CD4-positive, alpha-beta memory T cell (primary cell): Measurements from ENCODE around the gene RNF17. TPM values are rescaled to one million over a fixed set of nuclear protein-coding genes. Genes with fewer than 3 reads are reported as not detected.
A peak's percentile ranks its signal among the peaks of the same experiment; 100 is the strongest.
"Not testable (repeated sequence)": the region's sequence is repeated elsewhere in the genome, so short reads cannot be mapped to it uniquely, and the experiment has no call there.

Experiments
- CTCF ChIA-PET: fragments of 350-600 bp; sonication (Branson Sonifier 250); formaldehyde crosslinking; loops from one replicate; lab custom pipeline; 2021; ENCODE audit warnings: inconsistent platforms; ENCODE audit not compliant: partially characterized antibody; lab: Charles Lee
- POLR2A ChIA-PET: fragments of 350-600 bp; sonication (Branson Sonifier 250); formaldehyde crosslinking; loops from one replicate; lab custom pipeline; 2021; ENCODE audit not compliant: partially characterized antibody; lab: Charles Lee
- DNase-seq, 5 donors: peaks; one replicate each; pipeline versions ENCODE4 v3.0.0 to v3.0.0-alpha.2; 2020 to 2022; ENCODE audit warnings: mixed read lengths in 1 of 5
- H3K27ac ChIP-seq: one replicate; pipeline ENCODE4 v1.7.0; 2013; ENCODE audit warnings: low read depth, low read length
- H3K27me3 ChIP-seq: 2 replicates; pipeline ENCODE4 v1.7.0; 2013; ENCODE audit warnings: mild to moderate bottlenecking, low read length, moderate library complexity; ENCODE audit not compliant: insufficient read depth
- H3K36me3 ChIP-seq: 2 replicates; pipeline ENCODE4 v1.7.0; 2013; ENCODE audit warnings: mild to moderate bottlenecking, low read length, moderate library complexity; ENCODE audit not compliant: insufficient read depth
- H3K4me1 ChIP-seq: 2 replicates; pipeline ENCODE4 v1.7.0; 2013; ENCODE audit warnings: mild to moderate bottlenecking, low read length, moderate library complexity; ENCODE audit not compliant: insufficient read depth
- H3K4me3 ChIP-seq, 2 donors: one replicate each; pipeline ENCODE4 v1.7.0; 2013; ENCODE audit warnings: low read length in 2 of 2, mild to moderate bottlenecking in 1 of 2
- H3K9me3 ChIP-seq, 2 donors: one replicate each; pipeline ENCODE4 v1.7.0; 2013; ENCODE audit warnings: low read length in 2 of 2, control low read depth in 1 of 2; ENCODE audit not compliant: control insufficient read depth in 1 of 2
- H3K27ac Mint-ChIP-seq, 7 donors: one replicate each; pipeline ENCODE4 v1.8.0; 2020 to 2021; ENCODE audit warnings: mixed read lengths in 7 of 7, mild to moderate bottlenecking in 6 of 7, inconsistent platforms in 3 of 7, moderate library complexity in 3 of 7
- H3K27me3 Mint-ChIP-seq, 2 donors: one replicate each; pipeline ENCODE4 v1.8.0; 2020 to 2021; ENCODE audit warnings: mixed read lengths in 2 of 2
- H3K36me3 Mint-ChIP-seq, 2 donors: one replicate each; pipeline ENCODE4 v1.8.0; 2020 to 2021; ENCODE audit warnings: mixed read lengths in 2 of 2, inconsistent platforms in 1 of 2, mild to moderate bottlenecking in 1 of 2
- H3K4me1 Mint-ChIP-seq, 4 donors: one replicate each; pipeline ENCODE4 v1.8.0; 2020 to 2021; ENCODE audit warnings: mixed read lengths in 4 of 4, mild to moderate bottlenecking in 1 of 4
- H3K4me3 Mint-ChIP-seq, 8 donors: one replicate each; pipeline ENCODE4 v1.8.0; 2020 to 2021; ENCODE audit warnings: mixed read lengths in 8 of 8, mild to moderate bottlenecking in 7 of 8, moderate library complexity in 6 of 8, inconsistent platforms in 3 of 8
- H3K9me3 Mint-ChIP-seq, 8 donors: one replicate each; pipeline ENCODE4 v1.8.0; 2020 to 2021; ENCODE audit warnings: mixed read lengths in 8 of 8, mild to moderate bottlenecking in 5 of 8, inconsistent platforms in 3 of 8, moderate library complexity in 1 of 8
- intact Hi-C: fragments of 100-400 bp; cut with micrococcal nuclease; formaldehyde crosslinking; loops from one replicate; pipeline ENCODE4 v1.15.1; 2023
- polyA plus RNA-seq, 2 donors: library from polyadenylated mRNA; unstranded; fragments of 300-500 nt; fragmentation: Illumina TruSeq; gene quantifications; one replicate each; pipeline ENCODE4 v1.2.3, GENCODE V29; 2021
- total RNA-seq, 2 experiments: library from RNA; stranded (reverse); gene quantifications; one replicate each; pipeline ENCODE4 v1.2.3, GENCODE V29; 2021

RNF17 gene
- total and polyA plus RNA-seq, 4 experiments from 2014 or later = 0.84 TPM; not detected in 3

- Mint-ChIP-seq H3K9me3 (peaks cover 0 to 2% (median 0%) of the 10 kb centered on the region in 8 donors), H3K27ac (no peak overlapping the region), H3K4me3 (no peak overlapping the region), H3K27me3 (peaks cover 12 to 15% of the 10 kb centered on the region in 2 donors), H3K36me3 (no peaks in the 10 kb centered on the region), H3K4me1 (no peaks in the 10 kb centered on the region)
- no peaks in the 10 kb centered on the region for H3K9me3 ChIP-seq
- POLR2A ChIA-PET = no interaction called here
- no peaks in the 10 kb centered on the region for H3K36me3 ChIP-seq
- no peak overlapping the region for H3K4me3 ChIP-seq
- no peak overlapping the region for H3K27ac ChIP-seq
- intact Hi-C loops = no loop called here
- no peaks in the 10 kb centered on the region for H3K27me3 ChIP-seq
- no peaks in the 10 kb centered on the region for H3K4me1 ChIP-seq
- DNase-seq = no peak
- CTCF ChIA-PET = no interaction called here
Measured at GRCh38 chr13:24777171-24777570, 13.2 kb downstream of the RNF17 start.

- H3K4me3 Mint-ChIP-seq = no peak overlapping the region
- ChIA-PET CTCF (no interaction called here), POLR2A (no interaction called here)
- H3K36me3 Mint-ChIP-seq = no peaks in the 10 kb centered on the region
- Histone ChIP-seq H3K27me3 (peaks cover 5% of the 10 kb centered on the region), H3K4me3 (no peak overlapping the region), H3K36me3 (no peaks in the 10 kb centered on the region), H3K9me3 (peaks cover 0 to 5% of the 10 kb centered on the region in 2 donors), H3K27ac (no peak overlapping the region), H3K4me1 (no peaks in the 10 kb centered on the region)
- peaks cover 14 to 18% of the 10 kb centered on the region in 2 donors for H3K27me3 Mint-ChIP-seq
- no peak for DNase-seq
- H3K9me3 Mint-ChIP-seq = peaks cover 3 to 22% (median 13%) of the 10 kb centered on the region in 8 donors
- intact Hi-C loops = no loop called here
- H3K4me1 Mint-ChIP-seq = no peaks in the 10 kb centered on the region
- H3K27ac Mint-ChIP-seq = no peak overlapping the region
Measured at GRCh38 chr13:24784319-24784718, 20.4 kb downstream of the RNF17 start.

- H3K9me3 Mint-ChIP-seq = peaks cover 3 to 15% (median 11%) of the 10 kb centered on the region in 8 donors
- CTCF ChIA-PET = no interaction called here
Measured at GRCh38 chr13:24788538-24788937, 24.6 kb downstream of the RNF17 start.

GRCh38 chr13:24802074-24802473, 38.1 kb downstream of the RNF17 start:
- Mint-ChIP-seq H3K27ac (no peak overlapping the region), H3K36me3 (no peaks in the 10 kb centered on the region), H3K9me3 (no peaks in the 10 kb centered on the region), H3K4me1 (peaks cover 0 to 2% (median 0%) of the 10 kb centered on the region in 4 donors), H3K27me3 (peaks cover 7 to 11% of the 10 kb centered on the region in 2 donors), H3K4me3 (peak overlapping the region in 1 of 8 donors; percentile 32)
- ChIA-PET CTCF (no interaction called here), POLR2A (no interaction called here)
- Histone ChIP-seq H3K4me1 (no peaks in the 10 kb centered on the region), H3K36me3 (no peaks in the 10 kb centered on the region), H3K9me3 (no peaks in the 10 kb centered on the region), H3K4me3 (no peak overlapping the region), H3K27ac (no peak overlapping the region), H3K27me3 (no peaks in the 10 kb centered on the region)
- no peak for DNase-seq
- intact Hi-C loops = no loop called here

More at GRCh38 chr13:24788538-24788937, 24.6 kb downstream of the RNF17 start:
- peaks cover 8% of the 10 kb centered on the region for H3K27me3 ChIP-seq
- no peaks in the 10 kb centered on the region for H3K36me3 ChIP-seq
- Mint-ChIP-seq H3K36me3 (no peaks in the 10 kb centered on the region), H3K4me3 (no peak overlapping the region), H3K27me3 (peaks cover 19 to 21% of the 10 kb centered on the region in 2 donors), H3K4me1 (no peaks in the 10 kb centered on the region), H3K27ac (no peak overlapping the region)
- H3K27ac ChIP-seq = no peak overlapping the region
- H3K9me3 ChIP-seq = peaks cover 0 to 5% of the 10 kb centered on the region in 2 donors
- POLR2A ChIA-PET = no interaction called here
- no peaks in the 10 kb centered on the region for H3K4me1 ChIP-seq
- no peak overlapping the region for H3K4me3 ChIP-seq
- no peak for DNase-seq
- intact Hi-C loops = no loop called here

GRCh38 chr13:24821207-24821606, 57.2 kb downstream of the RNF17 start:
- H3K27ac Mint-ChIP-seq = no peak overlapping the region

GRCh38 chr13:24822640-24823039, 58.7 kb downstream of the RNF17 start:
- Mint-ChIP-seq H3K4me3 (no peak overlapping the region), H3K9me3 (peaks cover 0 to 23% (median 4%) of the 10 kb centered on the region in 8 donors), H3K27ac (no peak overlapping the region), H3K4me1 (no peaks in the 10 kb centered on the region), H3K36me3 (no peaks in the 10 kb centered on the region), H3K27me3 (peaks cover 15 to 16% of the 10 kb centered on the region in 2 donors)
- no peaks in the 10 kb centered on the region for H3K4me1 ChIP-seq
- intact Hi-C loops = no loop called here
- H3K27me3 ChIP-seq = no peaks in the 10 kb centered on the region
- ChIA-PET POLR2A (no interaction called here), CTCF (no interaction called here)
- DNase-seq = no peak
- no peak overlapping the region for H3K4me3 ChIP-seq
- H3K9me3 ChIP-seq = no peaks in the 10 kb centered on the region
- H3K36me3 ChIP-seq = no peaks in the 10 kb centered on the region
- no peak overlapping the region for H3K27ac ChIP-seq

More at GRCh38 chr13:24821207-24821606, 57.2 kb downstream of the RNF17 start:
- no peaks in the 10 kb centered on the region for H3K36me3 ChIP-seq
- Mint-ChIP-seq H3K4me3 (no peak overlapping the region), H3K36me3 (no peaks in the 10 kb centered on the region), H3K9me3 (peaks cover 0 to 23% (median 4%) of the 10 kb centered on the region in 8 donors), H3K4me1 (no peaks in the 10 kb centered on the region), H3K27me3 (peaks cover 16 to 21% of the 10 kb centered on the region in 2 donors)
- CTCF ChIA-PET = no interaction called here
- DNase-seq = no peak
- no peaks in the 10 kb centered on the region for H3K4me1 ChIP-seq
- H3K4me3 ChIP-seq = no peak overlapping the region
- no peak overlapping the region for H3K27ac ChIP-seq
- H3K9me3 ChIP-seq = no peaks in the 10 kb centered on the region
- intact Hi-C loops = no loop called here
- no peaks in the 10 kb centered on the region for H3K27me3 ChIP-seq
- POLR2A ChIA-PET = no interaction called here

GRCh38 chr13:24823122-24823710, 59.2 kb downstream of the RNF17 start:
- H3K27me3 ChIP-seq, H3K4me3 Mint-ChIP-seq, intact Hi-C loops, H3K4me1 ChIP-seq, H3K27ac Mint-ChIP-seq, CTCF ChIA-PET, H3K4me3 ChIP-seq, H3K36me3 ChIP-seq, H3K27ac ChIP-seq, DNase-seq, H3K36me3 Mint-ChIP-seq, POLR2A ChIA-PET, H3K4me1 Mint-ChIP-seq, H3K9me3 ChIP-seq: not testable (repeated sequence)
- Mint-ChIP-seq H3K9me3 (peaks cover 0 to 23% (median 4%) of the 10 kb centered on the region in 8 donors), H3K27me3 (peaks cover 13 to 14% of the 10 kb centered on the region in 2 donors)
